ENCODE results near the gene PHF11. TPM values are rescaled to one million over a fixed set of nuclear protein-coding genes. Genes with fewer than 3 reads are reported as not detected.

The PHF11 gene
- total and polyA plus RNA-seq, 5 donors from 2014 or later = 101 to 134 (median 119) TPM

- peaks cover 65% of the 10 kb centered on the region for H3K36me3 ChIP-seq (ENCODE audit: control insufficient read depth, insufficient read depth, low read length)
- no peaks in the 10 kb centered on the region for H3K9me3 ChIP-seq (ENCODE audit: control insufficient read depth in 2 of 2, low read length in 2 of 2)
- H3K4me1 ChIP-seq (ENCODE audit: control insufficient read depth, insufficient read depth, low read length, poor library complexity, severe bottlenecking) = peaks cover 4% of the 10 kb centered on the region
- peaks cover 43% of the 10 kb centered on the region for H3K36me3 Mint-ChIP-seq
- H3K4me3 Mint-ChIP-seq = no peak overlapping the region
- H3K4me1 Mint-ChIP-seq = peaks cover 6 to 21% (median 11%) of the 10 kb centered on the region in 4 donors
- H3K27ac Mint-ChIP-seq = peak overlapping the region; percentile 32 to 81 (median 62)
- DNase-seq = no peak
- H3K9me3 Mint-ChIP-seq = peaks cover 0 to 3% (median 0%) of the 10 kb centered on the region in 7 donors
- no peak overlapping the region for H3K27ac ChIP-seq (ENCODE audit: insufficient read depth, low read length, poor library complexity, severe bottlenecking)
- no peaks in the 10 kb centered on the region for H3K27me3 Mint-ChIP-seq
- no peak overlapping the region for H3K4me3 ChIP-seq (ENCODE audit: low read depth, low read length)
- ATAC-seq (ENCODE audit: low read depth in 2 of 2) = no peak
- H3K27me3 ChIP-seq (ENCODE audit: control insufficient read depth, insufficient read depth, low read length) = no peaks in the 10 kb centered on the region
These were observed 29.2 kb downstream of the PHF11 start for GRCh38 chr13:49524740-49525501.

- ATAC-seq (ENCODE audit: low read depth in 2 of 2) (no peak), DNase-seq (no peak)
- Mint-ChIP-seq H3K4me1 (peaks cover 6 to 21% (median 12%) of the 10 kb centered on the region in 4 donors), H3K4me3 (no peak overlapping the region), H3K27ac (peak overlapping the region; percentile 36 to 75 (median 64)), H3K9me3 (peaks cover 0 to 3% (median 0%) of the 10 kb centered on the region in 7 donors), H3K27me3 (no peaks in the 10 kb centered on the region), H3K36me3 (peaks cover 35% of the 10 kb centered on the region)
- H3K9me3 ChIP-seq (ENCODE audit: control insufficient read depth in 2 of 2, low read length in 2 of 2) = no peaks in the 10 kb centered on the region
- H3K27ac ChIP-seq (ENCODE audit: insufficient read depth, low read length, poor library complexity, severe bottlenecking) = no peak overlapping the region
- no peaks in the 10 kb centered on the region for H3K27me3 ChIP-seq (ENCODE audit: control insufficient read depth, insufficient read depth, low read length)
- H3K4me1 ChIP-seq (ENCODE audit: control insufficient read depth, insufficient read depth, low read length, poor library complexity, severe bottlenecking) = peaks cover 4% of the 10 kb centered on the region
- H3K36me3 ChIP-seq (ENCODE audit: control insufficient read depth, insufficient read depth, low read length) = peaks cover 47% of the 10 kb centered on the region
- no peak overlapping the region for H3K4me3 ChIP-seq (ENCODE audit: low read depth, low read length)
These were observed 31.4 kb downstream of the PHF11 start for GRCh38 chr13:49527123-49527522.

- H3K4me1 Mint-ChIP-seq = peaks cover 6 to 31% (median 16%) of the 10 kb centered on the region in 4 donors
- no peaks in the 10 kb centered on the region for H3K27me3 Mint-ChIP-seq
- DNase-seq (no peak), ATAC-seq (ENCODE audit: low read depth in 2 of 2) (no peak)
- H3K9me3 Mint-ChIP-seq = peaks cover 0 to 3% (median 0%) of the 10 kb centered on the region in 7 donors
- peaks cover 33% of the 10 kb centered on the region for H3K36me3 Mint-ChIP-seq
- peak overlapping the region in 1 of 4 donors; percentile 7 for H3K4me3 Mint-ChIP-seq
- Histone ChIP-seq H3K27ac (ENCODE audit: insufficient read depth, low read length, poor library complexity, severe bottlenecking) (no peak overlapping the region), H3K4me1 (ENCODE audit: control insufficient read depth, insufficient read depth, low read length, poor library complexity, severe bottlenecking) (peaks cover 4% of the 10 kb centered on the region), H3K4me3 (ENCODE audit: low read depth, low read length) (no peak overlapping the region), H3K36me3 (ENCODE audit: control insufficient read depth, insufficient read depth, low read length) (peaks cover 40% of the 10 kb centered on the region), H3K9me3 (ENCODE audit: control insufficient read depth in 2 of 2, low read length in 2 of 2) (no peaks in the 10 kb centered on the region), H3K27me3 (ENCODE audit: control insufficient read depth, insufficient read depth, low read length) (no peaks in the 10 kb centered on the region)
- H3K27ac Mint-ChIP-seq = peak overlapping the region in 1 of 3 donors; percentile 30
These were observed 32.4 kb downstream of the PHF11 start for GRCh38 chr13:49528161-49528560.

GRCh38 chr13:49530457-49530856, 34.7 kb downstream of the PHF11 start:
- H3K9me3 Mint-ChIP-seq = peaks cover 0 to 3% (median 0%) of the 10 kb centered on the region in 7 donors
- H3K4me3 Mint-ChIP-seq = no peak overlapping the region
- no peaks in the 10 kb centered on the region for H3K9me3 ChIP-seq (ENCODE audit: control insufficient read depth in 2 of 2, low read length in 2 of 2)
- H3K4me1 Mint-ChIP-seq = peaks cover 10 to 26% (median 15%) of the 10 kb centered on the region in 4 donors
- peaks cover 37% of the 10 kb centered on the region for H3K36me3 Mint-ChIP-seq
- peaks cover 34% of the 10 kb centered on the region for H3K36me3 ChIP-seq (ENCODE audit: control insufficient read depth, insufficient read depth, low read length)
- no peaks in the 10 kb centered on the region for H3K27me3 Mint-ChIP-seq
- DNase-seq (no peak), ATAC-seq (ENCODE audit: low read depth in 2 of 2) (no peak)
- no peaks in the 10 kb centered on the region for H3K27me3 ChIP-seq (ENCODE audit: control insufficient read depth, insufficient read depth, low read length)
- no peak overlapping the region for H3K4me3 ChIP-seq (ENCODE audit: low read depth, low read length)
- H3K27ac Mint-ChIP-seq = peak overlapping the region in 2 of 3 donors; percentile 56 to 86
- H3K4me1 ChIP-seq (ENCODE audit: control insufficient read depth, insufficient read depth, low read length, poor library complexity, severe bottlenecking) = no peaks in the 10 kb centered on the region
- no peak overlapping the region for H3K27ac ChIP-seq (ENCODE audit: insufficient read depth, low read length, poor library complexity, severe bottlenecking)

GRCh38 chr13:49532593-49532992, 36.8 kb downstream of the PHF11 start:
- H3K36me3 Mint-ChIP-seq = peaks cover 39% of the 10 kb centered on the region

GRCh38 chr13:49533011-49533410, 37.3 kb downstream of the PHF11 start:
- peak in 1 of 3 donors; percentile 39 for DNase-seq
- Histone ChIP-seq H3K27me3 (ENCODE audit: control insufficient read depth, insufficient read depth, low read length) (no peaks in the 10 kb centered on the region), H3K4me1 (ENCODE audit: control insufficient read depth, insufficient read depth, low read length, poor library complexity, severe bottlenecking) (no peaks in the 10 kb centered on the region), H3K4me3 (ENCODE audit: low read depth, low read length) (no peak overlapping the region), H3K36me3 (ENCODE audit: control insufficient read depth, insufficient read depth, low read length) (peaks cover 21% of the 10 kb centered on the region), H3K9me3 (ENCODE audit: control insufficient read depth in 2 of 2, low read length in 2 of 2) (no peaks in the 10 kb centered on the region), H3K27ac (ENCODE audit: insufficient read depth, low read length, poor library complexity, severe bottlenecking) (no peak overlapping the region)
- Mint-ChIP-seq H3K4me3 (no peak overlapping the region), H3K27ac (no peak overlapping the region), H3K27me3 (no peaks in the 10 kb centered on the region), H3K36me3 (peaks cover 43% of the 10 kb centered on the region), H3K9me3 (peaks cover 0 to 3% (median 0%) of the 10 kb centered on the region in 7 donors), H3K4me1 (peaks cover 6 to 19% (median 14%) of the 10 kb centered on the region in 4 donors)
- no peak for ATAC-seq (ENCODE audit: low read depth in 2 of 2)

More at GRCh38 chr13:49532593-49532992, 36.8 kb downstream of the PHF11 start:
- no peaks in the 10 kb centered on the region for H3K27me3 Mint-ChIP-seq
- Histone ChIP-seq H3K9me3 (ENCODE audit: control insufficient read depth in 2 of 2, low read length in 2 of 2) (no peaks in the 10 kb centered on the region), H3K27me3 (ENCODE audit: control insufficient read depth, insufficient read depth, low read length) (no peaks in the 10 kb centered on the region), H3K27ac (ENCODE audit: insufficient read depth, low read length, poor library complexity, severe bottlenecking) (no peak overlapping the region), H3K4me1 (ENCODE audit: control insufficient read depth, insufficient read depth, low read length, poor library complexity, severe bottlenecking) (no peaks in the 10 kb centered on the region), H3K36me3 (ENCODE audit: control insufficient read depth, insufficient read depth, low read length) (peaks cover 24% of the 10 kb centered on the region), H3K4me3 (ENCODE audit: low read depth, low read length) (no peak overlapping the region)
- peak overlapping the region in 1 of 3 donors; percentile 36 for H3K27ac Mint-ChIP-seq
- ATAC-seq (ENCODE audit: low read depth in 2 of 2) = no peak
- H3K9me3 Mint-ChIP-seq = peaks cover 0 to 3% (median 0%) of the 10 kb centered on the region in 7 donors
- H3K4me3 Mint-ChIP-seq = no peak overlapping the region
- DNase-seq = no peak
- peaks cover 4 to 15% (median 14%) of the 10 kb centered on the region in 4 donors for H3K4me1 Mint-ChIP-seq

- peaks cover 7 to 19% (median 15%) of the 10 kb centered on the region in 4 donors for H3K4me1 Mint-ChIP-seq
- no peak for ATAC-seq (ENCODE audit: low read depth in 2 of 2)
- peaks cover 40% of the 10 kb centered on the region for H3K36me3 Mint-ChIP-seq
- Histone ChIP-seq H3K27ac (ENCODE audit: insufficient read depth, low read length, poor library complexity, severe bottlenecking) (no peak overlapping the region), H3K27me3 (ENCODE audit: control insufficient read depth, insufficient read depth, low read length) (no peaks in the 10 kb centered on the region), H3K4me1 (ENCODE audit: control insufficient read depth, insufficient read depth, low read length, poor library complexity, severe bottlenecking) (no peaks in the 10 kb centered on the region), H3K4me3 (ENCODE audit: low read depth, low read length) (no peak overlapping the region), H3K36me3 (ENCODE audit: control insufficient read depth, insufficient read depth, low read length) (peaks cover 14% of the 10 kb centered on the region), H3K9me3 (ENCODE audit: control insufficient read depth in 2 of 2, low read length in 2 of 2) (no peaks in the 10 kb centered on the region)
- H3K27me3 Mint-ChIP-seq = no peaks in the 10 kb centered on the region
- peak overlapping the region in 1 of 3 donors; percentile 15 for H3K27ac Mint-ChIP-seq
- no peak overlapping the region for H3K4me3 Mint-ChIP-seq
- H3K9me3 Mint-ChIP-seq = peaks cover 0 to 2% (median 0%) of the 10 kb centered on the region in 7 donors
- no peak for DNase-seq
These were observed 38.0 kb downstream of the PHF11 start for GRCh38 chr13:49533591-49534269.

All from CD4-positive, CD25-positive, alpha-beta regulatory T cell (primary cell).